BE2C (cell line): ENCODE data around the gene EIF4E2.

Source experiments
- DNase-seq: peaks from one replicate; pipeline ENCODE4 v3.0.0-alpha.2; 2020
- H3K27me3 ChIP-seq: fragments of 250-450 bp; sonication (Bioruptor Pico); 2 replicates; pipeline ENCODE4 v1.5.1; 2020; ENCODE audit warnings: mild to moderate bottlenecking
- H3K36me3 ChIP-seq: fragments of 250-450 bp; sonication (Bioruptor Pico); 2 replicates; pipeline ENCODE4 v1.5.1; 2020; ENCODE audit warnings: mild to moderate bottlenecking
- H3K4me1 ChIP-seq: fragments of 250-450 bp; sonication (Bioruptor Pico); 2 replicates; pipeline ENCODE4 v1.5.1; 2020
- H3K4me3 ChIP-seq: 2 replicates; pipeline ENCODE4 v1.5.1; 2011; ENCODE audit warnings: low read depth, low read length
- H3K9me3 ChIP-seq: fragments of 250-450 bp; sonication (Bioruptor Pico); 2 replicates; pipeline ENCODE4 v1.5.1; 2020
- CTCF ChIP-seq: IDR thresholded peaks from 2 replicates; pipeline ENCODE4 v1.5.1; 2012; ENCODE audit warnings: mild to moderate bottlenecking, low read depth, low read length

The EIF4E2 gene

DNA sequence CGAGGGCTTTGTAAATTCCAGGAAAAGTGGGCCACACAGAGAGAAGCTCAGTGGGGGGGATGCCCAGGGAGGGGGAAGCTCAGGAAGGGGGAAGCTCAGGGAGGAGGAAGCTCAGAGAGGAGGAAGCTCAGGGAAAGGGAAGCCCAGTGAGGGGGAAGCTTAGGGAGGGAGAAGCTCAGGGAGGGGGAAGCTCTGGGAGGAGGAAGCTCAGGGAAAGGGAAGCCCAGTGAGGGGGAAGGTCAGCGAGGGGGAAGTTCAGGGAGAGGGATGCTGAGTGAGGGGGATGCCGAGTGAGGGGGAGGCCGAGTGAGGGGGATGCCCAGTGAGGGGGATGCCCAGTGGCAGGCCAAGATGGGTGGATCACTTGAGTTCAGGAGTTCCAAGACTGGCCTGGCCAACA, 11.8 kb upstream of the EIF4E2 start:
- DNase-seq, result no peak
- H3K4me1 ChIP-seq, result no peaks in the 10 kb centered on the region
- no peaks in the 10 kb centered on the region for H3K27me3 ChIP-seq
- H3K4me3 ChIP-seq, result no peak overlapping the region
- TF ChIP-seq CTCF, result no peak
- no peaks in the 10 kb centered on the region for H3K9me3 ChIP-seq
- no peaks in the 10 kb centered on the region; the same call in 1 of the 2 replicates for H3K36me3 ChIP-seq

DNA sequence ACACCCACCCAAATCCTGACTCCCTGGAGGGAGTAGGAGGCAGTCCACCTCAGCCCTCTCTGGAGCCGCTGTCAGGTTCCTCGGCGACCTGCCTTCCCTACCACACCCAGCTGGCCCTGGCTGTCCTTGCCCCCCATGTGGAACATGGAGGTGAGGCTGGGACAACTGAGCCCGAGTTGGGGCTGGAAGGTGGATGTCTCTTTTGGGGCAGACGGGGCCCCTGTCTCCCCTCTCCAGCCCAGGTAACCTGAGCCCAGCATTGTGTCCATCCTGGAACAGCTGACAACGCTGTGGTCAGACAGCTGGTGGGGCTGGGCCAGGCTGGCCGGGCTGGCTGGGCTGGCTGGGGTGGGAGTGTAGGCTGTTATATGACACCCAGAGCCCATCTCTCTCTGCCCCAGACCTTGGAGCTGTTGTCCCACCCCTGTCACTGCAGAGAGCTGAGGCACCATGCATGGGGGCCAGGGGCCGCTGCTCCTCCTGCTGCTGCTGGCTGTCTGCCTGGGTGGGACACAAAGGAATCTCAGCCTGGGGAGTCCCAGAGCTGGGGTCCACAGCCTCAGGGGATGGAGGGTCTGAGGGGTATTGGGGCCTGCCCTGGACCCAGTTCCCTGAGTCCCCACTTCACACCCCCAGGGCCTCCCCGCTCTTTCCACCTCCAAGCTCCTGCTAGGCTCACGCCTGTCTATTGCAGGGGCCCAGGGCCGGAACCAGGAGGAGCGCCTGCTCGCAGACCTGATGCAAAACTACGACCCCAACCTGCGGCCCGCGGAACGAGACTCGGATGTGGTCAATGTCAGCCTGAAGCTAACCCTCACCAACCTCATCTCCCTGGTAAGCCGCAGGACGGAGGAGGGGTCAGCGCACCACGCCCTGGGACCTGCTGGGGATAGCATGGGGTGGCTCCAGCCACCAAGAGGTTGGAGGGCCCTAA, 10.9 kb upstream of the EIF4E2 start, which contains the start of gene CHRNG:
CHRNG (plus strand) TSS at position 395 of the 934 bp plus-strand sequence; CDS start at position 451, 56 bp downstream.
- Histone ChIP-seq H3K9me3 (no peaks in the 10 kb centered on the region), H3K36me3 (no peaks in the 10 kb centered on the region; the same call in 1 of the 2 replicates), H3K4me1 (no peaks in the 10 kb centered on the region), H3K4me3 (no peak within 1 kb of the TSS), H3K27me3 (no peaks in the 10 kb centered on the region)
- DNase-seq, result no peak
- TF ChIP-seq CTCF, result no peak

- no peak for TF ChIP-seq CTCF
- Histone ChIP-seq H3K4me3 (no peak overlapping the region), H3K36me3 (peaks cover 3% of the 10 kb centered on the region), H3K9me3 (no peaks in the 10 kb centered on the region), H3K4me1 (no peaks in the 10 kb centered on the region), H3K27me3 (no peaks in the 10 kb centered on the region)
- DNase-seq, result no peak
These were observed 9.9 kb upstream of the EIF4E2 start for GRCh38 chr2:232540441-232541041.

GRCh38 chr2:232541195-232541960, 9.1 kb upstream of the EIF4E2 start:
- Histone ChIP-seq H3K9me3 (no peaks in the 10 kb centered on the region), H3K4me3 (no peak overlapping the region), H3K27me3 (no peaks in the 10 kb centered on the region), H3K36me3 (peaks cover 3% of the 10 kb centered on the region), H3K4me1 (no peaks in the 10 kb centered on the region)
- DNase-seq, result no peak
- TF ChIP-seq CTCF, result no peak

- Histone ChIP-seq H3K4me3 (no peak overlapping the region), H3K9me3 (no peaks in the 10 kb centered on the region), H3K4me1 (no peaks in the 10 kb centered on the region), H3K36me3 (peaks cover 7% of the 10 kb centered on the region), H3K27me3 (no peaks in the 10 kb centered on the region)
- TF ChIP-seq CTCF, result no peak
- DNase-seq, result no peak
These were observed 8.4 kb upstream of the EIF4E2 start for GRCh38 chr2:232541961-232542714.
